Parathyroid adenoma (tissue), 2 donors: ENCODE measurements around the gene C1orf87.

ENCODE experiments used
- H2AFZ ChIP-seq: fragments of 300-600 bp; sonication (generic); one replicate; pipeline ENCODE4 v1.7.0; 2017; ENCODE audit warnings: antibody characterized with exemption, mild to moderate bottlenecking
- H3K27ac ChIP-seq: fragments of 300-600 bp; sonication (generic); one replicate; pipeline ENCODE4 v1.7.0; 2017
- H3K27me3 ChIP-seq: fragments of 300-600 bp; sonication (generic); one replicate; pipeline ENCODE4 v1.7.0; 2017; ENCODE audit warnings: low read length; ENCODE audit not compliant: control insufficient read depth, insufficient read depth
- H3K36me3 ChIP-seq: fragments of 300-600 bp; sonication (generic); one replicate; pipeline ENCODE4 v1.7.0; 2017; ENCODE audit warnings: low read length; ENCODE audit not compliant: control insufficient read depth, insufficient read depth
- H3K4me1 ChIP-seq: fragments of 300-600 bp; sonication (generic); one replicate; pipeline ENCODE4 v1.7.0; 2017; ENCODE audit warnings: control low read depth
- H3K4me2 ChIP-seq: fragments of 300-600 bp; sonication (generic); one replicate; pipeline ENCODE4 v1.7.0; 2017; ENCODE audit warnings: low read length
- H3K4me3 ChIP-seq: fragments of 300-600 bp; sonication (generic); one replicate; pipeline ENCODE4 v1.7.0; 2017; ENCODE audit warnings: low read depth, low read length
- H3K79me2 ChIP-seq: fragments of 300-600 bp; sonication (generic); one replicate; pipeline ENCODE4 v1.7.0; 2017; ENCODE audit warnings: control low read depth
- H3K9ac ChIP-seq: fragments of 300-600 bp; sonication (generic); one replicate; pipeline ENCODE4 v1.7.0; 2017; ENCODE audit warnings: mild to moderate bottlenecking
- H3K9me3 ChIP-seq: fragments of 300-600 bp; sonication (generic); one replicate; pipeline ENCODE4 v1.7.0; 2017; ENCODE audit warnings: low read length; ENCODE audit not compliant: control insufficient read depth
- TF ChIP-seq, protein P1 (sequence below): fragments of 300-600 bp; sonication (generic); IDR thresholded peaks from one replicate; pipeline ENCODE4 v1.7.0; 2017; ENCODE audit warnings: antibody characterized with exemption, mild to moderate bottlenecking
- donor health status: primary hyperparathyroidism.

The C1orf87 gene

DNA sequence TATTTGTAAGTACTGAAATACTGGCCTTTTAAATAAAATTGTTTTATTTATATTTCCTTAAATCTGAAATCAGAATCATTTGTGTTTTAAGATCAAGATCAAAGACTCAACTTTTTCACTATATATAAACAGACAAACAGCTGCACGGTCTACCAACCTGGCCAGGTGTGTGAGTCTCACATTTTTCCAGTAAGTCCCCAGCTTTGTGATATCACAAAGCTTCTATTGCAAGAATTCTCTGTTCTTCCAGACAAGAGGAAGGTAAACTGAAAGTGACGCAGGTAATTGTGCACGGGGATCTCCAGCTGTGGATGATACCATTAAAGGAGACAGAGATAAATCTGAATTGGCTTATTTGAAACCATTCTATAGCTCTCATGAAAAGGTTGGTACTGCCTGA is 105.8 kb downstream of the C1orf87 start:
- H3K27ac ChIP-seq = no peak overlapping the region
- no peak overlapping the region for H2AFZ ChIP-seq
- no peak overlapping the region for H3K4me3 ChIP-seq
- no peaks in the 10 kb centered on the region for H3K79me2 ChIP-seq
- H3K9me3 ChIP-seq = no peaks in the 10 kb centered on the region
- H3K9ac ChIP-seq = no peak overlapping the region
- no peaks in the 10 kb centered on the region for H3K36me3 ChIP-seq
- no peaks in the 10 kb centered on the region for H3K4me1 ChIP-seq
- no peaks in the 10 kb centered on the region for H3K27me3 ChIP-seq
- no peak overlapping the region for H3K4me2 ChIP-seq
- TF ChIP-seq, protein P1, sequence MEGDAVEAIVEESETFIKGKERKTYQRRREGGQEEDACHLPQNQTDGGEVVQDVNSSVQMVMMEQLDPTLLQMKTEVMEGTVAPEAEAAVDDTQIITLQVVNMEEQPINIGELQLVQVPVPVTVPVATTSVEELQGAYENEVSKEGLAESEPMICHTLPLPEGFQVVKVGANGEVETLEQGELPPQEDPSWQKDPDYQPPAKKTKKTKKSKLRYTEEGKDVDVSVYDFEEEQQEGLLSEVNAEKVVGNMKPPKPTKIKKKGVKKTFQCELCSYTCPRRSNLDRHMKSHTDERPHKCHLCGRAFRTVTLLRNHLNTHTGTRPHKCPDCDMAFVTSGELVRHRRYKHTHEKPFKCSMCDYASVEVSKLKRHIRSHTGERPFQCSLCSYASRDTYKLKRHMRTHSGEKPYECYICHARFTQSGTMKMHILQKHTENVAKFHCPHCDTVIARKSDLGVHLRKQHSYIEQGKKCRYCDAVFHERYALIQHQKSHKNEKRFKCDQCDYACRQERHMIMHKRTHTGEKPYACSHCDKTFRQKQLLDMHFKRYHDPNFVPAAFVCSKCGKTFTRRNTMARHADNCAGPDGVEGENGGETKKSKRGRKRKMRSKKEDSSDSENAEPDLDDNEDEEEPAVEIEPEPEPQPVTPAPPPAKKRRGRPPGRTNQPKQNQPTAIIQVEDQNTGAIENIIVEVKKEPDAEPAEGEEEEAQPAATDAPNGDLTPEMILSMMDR = no peak

DNA sequence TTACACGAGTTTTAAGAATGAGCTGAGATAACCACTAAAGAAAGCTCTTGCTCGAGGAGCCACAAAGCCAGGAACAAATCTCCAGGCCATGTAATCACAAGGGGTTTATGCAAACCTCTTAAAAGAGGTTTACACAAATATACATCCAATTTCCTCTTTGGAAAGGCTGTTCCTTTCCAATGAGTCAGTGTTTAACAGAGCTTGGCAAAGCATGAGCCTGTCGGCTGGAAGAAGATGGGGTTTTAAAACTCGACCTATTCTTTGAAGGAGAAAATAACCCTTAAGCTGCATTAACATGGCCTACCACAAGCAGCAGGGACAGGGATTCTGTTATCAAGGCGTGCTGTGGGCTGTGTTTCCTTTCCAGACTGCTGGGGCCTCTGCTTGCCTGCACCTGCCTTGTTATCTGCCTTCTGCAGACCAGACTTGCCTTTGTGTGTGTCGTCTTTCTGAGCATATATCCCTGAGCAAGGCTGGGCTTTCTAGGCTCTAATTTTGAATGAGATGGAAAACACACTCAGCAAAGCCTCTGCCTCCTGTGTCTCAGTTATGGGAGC is 106.4 kb downstream of the C1orf87 start:
- Histone ChIP-seq H3K27ac (no peak overlapping the region), H2AFZ (no peak overlapping the region)

DNA sequence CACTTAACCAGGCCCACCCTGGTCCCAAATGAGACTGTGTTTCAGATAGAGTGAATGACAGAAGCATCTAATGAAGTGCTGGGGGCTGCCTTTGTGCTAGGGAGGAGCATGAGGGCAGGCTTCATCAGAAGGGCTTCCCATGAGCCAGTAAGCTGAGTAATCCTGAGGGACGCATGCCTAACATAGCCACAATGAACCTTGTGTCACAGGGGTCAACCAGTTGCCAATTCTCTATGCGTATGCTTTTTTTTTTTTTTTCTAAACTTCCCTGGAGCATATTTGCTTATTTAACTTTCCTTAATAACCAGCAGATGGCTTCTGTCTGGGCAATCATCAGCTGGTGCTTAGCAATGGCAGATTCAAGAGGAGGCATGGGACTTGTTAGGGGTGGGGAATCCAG is 121.5 kb downstream of the C1orf87 start:
- Histone ChIP-seq H3K4me2 (no peak overlapping the region), H3K27ac (no peak overlapping the region), H3K4me3 (no peak overlapping the region), H3K79me2 (no peaks in the 10 kb centered on the region), H3K36me3 (no peaks in the 10 kb centered on the region), H3K9me3 (no peaks in the 10 kb centered on the region), H3K4me1 (no peaks in the 10 kb centered on the region), H3K27me3 (no peaks in the 10 kb centered on the region), H2AFZ (no peak overlapping the region), H3K9ac (no peak overlapping the region)
- TF ChIP-seq, protein P1 = no peak

More for the DNA sequence above, 106.4 kb downstream of the C1orf87 start:
- H3K9ac ChIP-seq = no peak overlapping the region
- no peak overlapping the region for H3K4me2 ChIP-seq
- no peaks in the 10 kb centered on the region for H3K9me3 ChIP-seq
- H3K36me3 ChIP-seq = no peaks in the 10 kb centered on the region
- no peaks in the 10 kb centered on the region for H3K79me2 ChIP-seq
- H3K4me3 ChIP-seq = no peak overlapping the region
- TF ChIP-seq, protein P1 = no peak
- no peaks in the 10 kb centered on the region for H3K27me3 ChIP-seq
- H3K4me1 ChIP-seq = no peaks in the 10 kb centered on the region

DNA sequence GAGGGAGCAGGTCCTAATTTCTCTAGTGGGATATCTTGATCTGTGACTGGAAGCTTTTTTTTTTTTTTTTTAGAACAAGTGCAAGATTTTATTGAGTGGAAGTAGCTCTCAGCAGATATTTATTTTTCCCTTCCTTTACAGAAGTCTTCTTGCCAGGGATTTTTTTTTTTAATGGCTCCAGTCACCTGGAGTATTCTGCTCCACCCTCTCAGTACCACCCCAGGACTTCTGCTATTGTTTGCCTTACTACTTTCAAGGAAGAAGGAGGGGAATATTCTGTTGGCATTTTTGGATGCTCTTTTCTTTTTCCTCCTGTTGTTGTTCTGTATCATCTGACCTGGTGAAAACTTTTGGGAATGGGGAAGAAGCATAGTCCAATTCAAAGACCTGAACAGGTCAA is 123.9 kb downstream of the C1orf87 start:
- no peak overlapping the region for H2AFZ ChIP-seq
- H3K27ac ChIP-seq = no peak overlapping the region
- H3K9ac ChIP-seq = no peak overlapping the region
- H3K27me3 ChIP-seq = no peaks in the 10 kb centered on the region
- no peaks in the 10 kb centered on the region for H3K36me3 ChIP-seq
- TF ChIP-seq, protein P1 = no peak
- H3K4me1 ChIP-seq = no peaks in the 10 kb centered on the region
- no peak overlapping the region for H3K4me3 ChIP-seq
- H3K4me2 ChIP-seq = no peak overlapping the region
- H3K9me3 ChIP-seq = no peaks in the 10 kb centered on the region
- no peaks in the 10 kb centered on the region for H3K79me2 ChIP-seq

DNA sequence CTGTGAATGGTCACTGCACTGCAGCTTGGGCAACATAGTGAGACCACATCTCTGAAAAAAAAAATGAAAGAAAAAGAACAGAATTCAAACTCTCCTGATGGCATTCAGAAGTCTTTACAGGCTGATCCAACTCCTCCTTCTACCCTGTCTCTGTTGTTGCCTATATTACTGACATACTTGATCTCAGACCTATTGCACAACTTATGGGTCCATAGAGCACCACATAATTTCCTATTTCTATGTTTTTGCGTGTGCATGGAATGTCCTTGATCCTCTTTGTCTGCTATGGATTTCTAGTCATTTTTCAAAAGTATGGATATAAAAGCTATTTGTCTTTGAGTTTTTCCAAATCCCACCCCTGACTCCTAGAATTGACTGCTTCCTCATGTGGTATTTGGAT is 124.6 kb downstream of the C1orf87 start:
- Histone ChIP-seq H3K9ac (no peak overlapping the region), H2AFZ (no peak overlapping the region), H3K27me3 (no peaks in the 10 kb centered on the region), H3K4me3 (no peak overlapping the region), H3K4me1 (no peaks in the 10 kb centered on the region), H3K9me3 (no peaks in the 10 kb centered on the region), H3K4me2 (no peak overlapping the region), H3K79me2 (no peaks in the 10 kb centered on the region), H3K27ac (no peak overlapping the region), H3K36me3 (no peaks in the 10 kb centered on the region)
- TF ChIP-seq, protein P1 = no peak
